ENCODE measurements around the gene AKAP13.

DNA sequence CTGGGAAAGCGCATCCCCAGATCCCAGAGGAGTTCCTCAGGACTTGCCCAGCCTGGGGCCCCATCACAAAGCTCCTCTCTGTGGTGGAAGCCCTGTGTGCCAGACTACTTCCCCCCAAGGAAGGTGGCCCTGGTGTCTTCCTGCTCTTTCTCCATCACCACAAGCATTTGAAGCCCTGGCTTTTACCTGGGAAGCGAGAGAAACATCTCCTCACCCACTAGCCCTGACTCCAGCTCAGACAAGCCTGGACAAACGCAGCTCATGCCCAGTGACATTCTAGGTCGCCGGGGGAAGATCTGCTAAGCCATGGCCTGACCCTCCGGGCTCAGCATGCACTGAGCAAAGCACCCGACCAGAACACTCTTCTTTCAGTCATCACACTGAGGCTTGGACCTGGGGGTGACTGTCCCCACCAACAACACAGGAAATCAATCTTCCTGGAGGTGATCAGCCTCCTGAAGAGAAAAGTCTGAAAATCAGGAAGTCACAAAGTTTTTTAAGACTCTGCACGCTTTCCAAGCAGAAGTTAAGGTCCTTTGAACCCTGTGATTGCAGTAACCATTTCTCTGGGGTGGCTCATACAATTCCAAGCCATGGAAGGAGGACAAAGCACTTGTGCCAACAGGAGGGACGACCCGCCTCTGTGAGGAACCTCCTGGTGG is 373.5 kb downstream of the AKAP13 start:
- TF ChIP-seq CTCF (conservative IDR thresholded peaks at IDR 0.05) (no peak), ZFX (IDR thresholded peaks at IDR 0.05) (no peak)

All from C4-2B (cell line).